Breast epithelium (tissue), 4 donors: ENCODE data around the gene RCOR3. TPM values are rescaled to one million over a fixed set of nuclear protein-coding genes. Genes with fewer than 3 reads are reported as not detected.
A peak's percentile ranks its signal among the peaks of the same experiment; 100 is the strongest.

Experiments
- DNase-seq, 2 donors: peaks; one replicate each; pipeline ENCODE4 v3.0.0-alpha.2; 2019; ENCODE audit warnings: low spot score in 2 of 2
- H3K27ac ChIP-seq, 2 donors: fragments of 200-600 bp; sonication (generic) in 1 of 2; one replicate each; pipeline ENCODE4 v1.5.1; 2016 to 2019; ENCODE audit warnings: mild to moderate bottlenecking in 1 of 2
- H3K27me3 ChIP-seq, 2 donors: fragments of 200-600 bp; sonication (generic) in 1 of 2; one replicate each; pipeline versions ENCODE4 v1.5.1 to v1.6.0; 2017 to 2019; ENCODE audit warnings: control low read depth in 1 of 2, mild to moderate bottlenecking in 1 of 2
- H3K36me3 ChIP-seq: fragments of 200-600 bp; one replicate; pipeline ENCODE4 v1.5.1; 2019
- H3K4me1 ChIP-seq, 2 donors: fragments of 200-600 bp; sonication (generic); one replicate each; pipeline ENCODE4 v1.5.1; 2016 to 2019; ENCODE audit warnings: control low read depth in 1 of 2
- H3K4me3 ChIP-seq, 3 donors: fragments of 200-600 bp; sonication (generic); 1 replicate in 2 of 3; 2 replicates in 1 of 3; pipeline ENCODE4 v1.5.1; 2016 to 2019; ENCODE audit warnings: mild to moderate bottlenecking in 3 of 3, moderate library complexity in 2 of 3
- H3K9me3 ChIP-seq, 2 donors: fragments of 200-600 bp; sonication (generic) in 1 of 2; one replicate each; pipeline ENCODE4 v1.5.1; 2016 to 2019; ENCODE audit warnings: control low read depth in 1 of 2
- CTCF ChIP-seq, 3 donors: fragments of 450-650 bp; IDR thresholded peaks; one replicate each; pipeline ENCODE4 v1.5.1; 2016 to 2017; ENCODE audit warnings: antibody characterized with exemption in 3 of 3, mild to moderate bottlenecking in 3 of 3, moderate library complexity in 3 of 3
- POLR2A ChIP-seq: fragments of 450-650 bp; IDR thresholded peaks from one replicate; pipeline ENCODE4 v1.6.1; 2016; ENCODE audit warnings: antibody characterized with exemption, mild to moderate bottlenecking, moderate library complexity
- POLR2AphosphoS5 ChIP-seq, 3 donors: sonication (generic); formaldehyde crosslinking; IDR thresholded peaks; one replicate each; pipeline ENCODE4 v1.6.1; 2017; ENCODE audit warnings: antibody characterized with exemption in 3 of 3
- intact Hi-C: fragments of 100-400 bp; cut with DNase I; formaldehyde crosslinking; loops from one replicate; pipeline ENCODE4 v1.15.1; 2023; ENCODE audit warnings: low total_unique reads
- total RNA-seq, 3 donors: library from RNA; depleted of rRNA; stranded (reverse); fragments of >200 nt; gene quantifications; one replicate each; pipeline ENCODE4 v1.1.0, GENCODE V29; 2016

Gene RCOR3
- total RNA-seq, 3 donors from 2014 or later = 45.9 to 107 (median 62.6) TPM

GRCh38 chr1:211339631-211340041 lies 80.5 kb downstream of the RCOR3 start:
- DNase-seq = peak in 1 of 2 donors; percentile 7
- Histone ChIP-seq H3K4me1 (peaks cover 0 to 4% of the 10 kb centered on the region in 2 donors), H3K36me3 (no peaks in the 10 kb centered on the region), H3K27me3 (no peaks in the 10 kb centered on the region), H3K4me3 (no peak overlapping the region), H3K9me3 (no peaks in the 10 kb centered on the region), H3K27ac (no peak overlapping the region)
- no peak for TF ChIP-seq CTCF (IDR thresholded peaks at IDR 0.05)
- no peak for TF ChIP-seq POLR2A
- no peak for TF ChIP-seq POLR2AphosphoS5 (IDR thresholded peaks at IDR 0.05)
- intact Hi-C loops = no loop called here

- Histone ChIP-seq H3K9me3 (no peaks in the 10 kb centered on the region), H3K27ac (no peak overlapping the region), H3K36me3 (no peaks in the 10 kb centered on the region), H3K27me3 (no peaks in the 10 kb centered on the region), H3K4me1 (peaks cover 0 to 1% of the 10 kb centered on the region in 2 donors), H3K4me3 (no peak overlapping the region)
- intact Hi-C loops = no loop called here
- no peak for TF ChIP-seq POLR2A
- no peak for TF ChIP-seq CTCF (IDR thresholded peaks at IDR 0.05)
- TF ChIP-seq POLR2AphosphoS5 (IDR thresholded peaks at IDR 0.05) = no peak
- peak in 1 of 2 donors; percentile 9 for DNase-seq
These were observed 81.7 kb downstream of the RCOR3 start for GRCh38 chr1:211340622-211341507.

- no peaks in the 10 kb centered on the region for H3K9me3 ChIP-seq
- no peaks in the 10 kb centered on the region for H3K36me3 ChIP-seq
- no peak for TF ChIP-seq POLR2A
- no peak for TF ChIP-seq CTCF (IDR thresholded peaks at IDR 0.05)
- TF ChIP-seq POLR2AphosphoS5 (IDR thresholded peaks at IDR 0.05) = no peak
- intact Hi-C loops = no loop called here
- no peak overlapping the region for H3K4me3 ChIP-seq
- no peaks in the 10 kb centered on the region for H3K4me1 ChIP-seq
- H3K27ac ChIP-seq = no peak overlapping the region
- DNase-seq = no peak
- no peaks in the 10 kb centered on the region for H3K27me3 ChIP-seq
These were observed 82.8 kb downstream of the RCOR3 start for GRCh38 chr1:211341999-211342398.

- Histone ChIP-seq H3K27me3 (no peaks in the 10 kb centered on the region), H3K27ac (no peak overlapping the region), H3K9me3 (no peaks in the 10 kb centered on the region), H3K4me3 (no peak overlapping the region), H3K36me3 (no peaks in the 10 kb centered on the region), H3K4me1 (no peaks in the 10 kb centered on the region)
- TF ChIP-seq POLR2AphosphoS5 (IDR thresholded peaks at IDR 0.05) (no peak), POLR2A (no peak), CTCF (IDR thresholded peaks at IDR 0.05) (no peak)
- DNase-seq = peak in 1 of 2 donors; percentile 7
- intact Hi-C loops = no loop called here
These were observed 84.4 kb downstream of the RCOR3 start for GRCh38 chr1:211343607-211344006.

GRCh38 chr1:211344152-211344618 lies 85.0 kb downstream of the RCOR3 start:
- peak in 1 of 2 donors; percentile 15 for DNase-seq
- intact Hi-C loops = no loop called here
- H3K36me3 ChIP-seq = no peaks in the 10 kb centered on the region
- H3K27me3 ChIP-seq = no peaks in the 10 kb centered on the region
- TF ChIP-seq POLR2AphosphoS5 (IDR thresholded peaks at IDR 0.05) (no peak), POLR2A (no peak), CTCF (IDR thresholded peaks at IDR 0.05) (no peak)
- H3K9me3 ChIP-seq = no peaks in the 10 kb centered on the region
- no peak overlapping the region for H3K4me3 ChIP-seq
- H3K4me1 ChIP-seq = no peaks in the 10 kb centered on the region
- H3K27ac ChIP-seq = no peak overlapping the region
